IMR-90 (cell line): ENCODE measurements around the gene VWA8. TPM values are rescaled to one million over a fixed set of nuclear protein-coding genes. Genes with fewer than 3 reads are reported as not detected.

Experiments
- ATAC-seq: fragments of 200-7000 bp; cut with Tn5 transposase; 2 replicates; pipeline ENCODE4 v1.9.1; 2020; ENCODE audit warnings: low read depth, mild to moderate bottlenecking, moderate library complexity
- BruUV-seq: library from RNA; stranded (reverse); fragments of 400-500 nt; replicated peaks from 2 replicates; lab custom pipeline; 2021; lab: Mats Ljungman, UMichigan
- CTCF ChIA-PET: fragments of 300-600 bp; formaldehyde crosslinking; extraction: SDS; loops from one replicate; lab custom pipeline; 2021; ENCODE audit warnings: antibody characterized with exemption; lab: Yijun Ruan, JAX
- POLR2A ChIA-PET: fragments of 300-600 bp; sonication (Branson Sonifier 250); formaldehyde crosslinking; loops from one replicate; lab custom pipeline; 2022; ENCODE audit warnings: antibody characterized with exemption; ENCODE audit not compliant: unreplicated experiment; lab: Charles Lee
- DNase-seq: peaks from one replicate; pipeline ENCODE4 v3.0.0; 2013
- H2AFZ ChIP-seq: replicated peaks from 2 replicates; pipeline ENCODE3; 2013; ENCODE audit warnings: low read length, mild to moderate bottlenecking; ENCODE audit not compliant: poor library complexity
- H2AK5ac ChIP-seq: 2 replicates; pipeline ENCODE4 v1.6.1; 2013; ENCODE audit warnings: low read depth, low read length, inconsistent platforms
- H2AK9ac ChIP-seq: replicated peaks from 2 replicates; pipeline ENCODE3; 2013; ENCODE audit warnings: mild to moderate bottlenecking, low read depth, low read length, moderate library complexity; ENCODE audit not compliant: poor library complexity
- H2BK120ac ChIP-seq: 2 replicates; pipeline ENCODE4 v1.6.1; 2013; ENCODE audit warnings: low read depth, low read length, inconsistent platforms
- H2BK15ac ChIP-seq: 3 replicates; pipeline ENCODE4 v1.6.1; 2013; ENCODE audit warnings: low read depth, low read length, inconsistent platforms
- H2BK20ac ChIP-seq: 2 replicates; pipeline ENCODE4 v1.6.1; 2013; ENCODE audit warnings: low read depth, mild to moderate bottlenecking, inconsistent platforms, low read length, moderate library complexity
- H2BK5ac ChIP-seq: 2 replicates; pipeline ENCODE4 v1.6.1; 2013; ENCODE audit warnings: mild to moderate bottlenecking, low read depth, low read length, inconsistent platforms; ENCODE audit not compliant: poor library complexity, severe bottlenecking
- H3K14ac ChIP-seq: replicated peaks from 2 replicates; pipeline ENCODE4 v1.6.1; 2013; ENCODE audit warnings: low read depth, low read length, inconsistent platforms
- H3K18ac ChIP-seq: 2 replicates; pipeline ENCODE4 v1.6.1; 2013; ENCODE audit warnings: low read depth, low read length, control low read depth
- H3K23ac ChIP-seq: 2 replicates; pipeline ENCODE4 v1.6.1; 2013; ENCODE audit warnings: low read depth, low read length, inconsistent platforms
- H3K27ac ChIP-seq: 2 replicates; pipeline ENCODE4 v1.5.1; 2013; ENCODE audit warnings: mild to moderate bottlenecking, control low read depth, low read length; ENCODE audit not compliant: insufficient read depth
- H3K27me3 ChIP-seq: 2 replicates; pipeline ENCODE4 v1.6.1; 2013; ENCODE audit warnings: low read length; ENCODE audit not compliant: control insufficient read depth, insufficient read depth
- H3K36me3 ChIP-seq: 2 replicates; pipeline ENCODE4 v1.6.1; 2013; ENCODE audit warnings: low read length, mixed read lengths; ENCODE audit not compliant: control insufficient read depth, insufficient read depth
- H3K4ac ChIP-seq: 2 replicates; pipeline ENCODE4 v1.6.1; 2013; ENCODE audit warnings: low read depth, low read length, inconsistent platforms
- H3K4me1 ChIP-seq: 2 replicates; pipeline ENCODE4 v1.6.1; 2013; ENCODE audit warnings: low read length, mixed read lengths; ENCODE audit not compliant: control insufficient read depth, insufficient read depth
- H3K4me2 ChIP-seq: 2 replicates; pipeline ENCODE4 v1.6.1; 2013; ENCODE audit warnings: low read depth, mild to moderate bottlenecking, control low read depth, low read length, moderate library complexity
- H3K4me3 ChIP-seq: 2 replicates; pipeline ENCODE4 v1.5.1; 2013; ENCODE audit warnings: low read depth, mild to moderate bottlenecking, control low read depth, low read length, moderate library complexity; ENCODE audit not compliant: insufficient read depth
- H3K56ac ChIP-seq: 2 replicates; pipeline ENCODE4 v1.6.1; 2013; ENCODE audit warnings: low read length, inconsistent platforms; ENCODE audit not compliant: insufficient read depth; ENCODE audit errors: extremely low read depth
- H3K79me1 ChIP-seq, 2 experiments: 2 replicates each; pipeline ENCODE4 v1.6.1; 2013; ENCODE audit warnings: low read length in 2 of 2, inconsistent platforms in 1 of 2, low read depth in 1 of 2
- H3K9ac ChIP-seq: 2 replicates; pipeline ENCODE4 v1.6.1; 2013; ENCODE audit warnings: low read depth, low read length, control low read depth
- H3K9me1 ChIP-seq: 2 replicates; pipeline ENCODE4 v1.6.1; 2013; ENCODE audit warnings: low read length, inconsistent platforms; ENCODE audit not compliant: insufficient read depth
- H3K9me3 ChIP-seq: 2 replicates; pipeline ENCODE4 v1.6.1; 2013; ENCODE audit warnings: low read length; ENCODE audit not compliant: control insufficient read depth, insufficient read depth
- H4K20me1 ChIP-seq: 2 replicates; pipeline ENCODE4 v1.6.1; 2013; ENCODE audit warnings: low read length, inconsistent platforms; ENCODE audit not compliant: insufficient read depth
- H4K5ac ChIP-seq: 2 replicates; pipeline ENCODE4 v1.6.1; 2013; ENCODE audit warnings: mild to moderate bottlenecking, low read depth, low read length, control low read depth
- H4K8ac ChIP-seq, 2 experiments: 2 replicates each; pipeline ENCODE4 v1.6.1; 2013; ENCODE audit warnings: low read depth in 2 of 2, low read length in 2 of 2, control low read depth in 1 of 2, inconsistent platforms in 1 of 2
- H4K91ac ChIP-seq: 2 replicates; pipeline ENCODE4 v1.6.1; 2013; ENCODE audit warnings: low read depth, low read length, inconsistent platforms; ENCODE audit not compliant: insufficient read depth
- BHLHE40 ChIP-seq: fragments of 150-350 bp; IDR thresholded peaks from 2 replicates; pipeline ENCODE4 v1.6.1; 2016; ENCODE audit warnings: mild to moderate bottlenecking, low read depth, low read length
- CEBPB ChIP-seq: IDR thresholded peaks from 2 replicates; pipeline ENCODE4 v1.6.1; 2012; ENCODE audit warnings: low read depth, low read length, improper control_type of control experiment
- CHD1 ChIP-seq: IDR thresholded peaks from 2 replicates; pipeline ENCODE4 v1.6.1; 2012; ENCODE audit warnings: low read depth, low read length, improper control_type of control experiment
- MAFK ChIP-seq: IDR thresholded peaks from 2 replicates; pipeline ENCODE4 v1.6.1; 2012; ENCODE audit warnings: low read depth, low read length, improper control_type of control experiment
- NFE2L2 ChIP-seq: fragments of 150-350 bp; IDR thresholded peaks from 2 replicates; pipeline ENCODE4 v1.6.1; 2016; ENCODE audit warnings: low read depth, mild to moderate bottlenecking, low read length
- POLR2A ChIP-seq: IDR thresholded peaks from 2 replicates; pipeline ENCODE4 v1.6.1; 2012; ENCODE audit warnings: mild to moderate bottlenecking, low read depth, low read length
- SMC3 ChIP-seq: fragments of 150-350 bp; IDR thresholded peaks from 2 replicates; pipeline ENCODE4 v1.6.1; 2016; ENCODE audit warnings: low read depth, mild to moderate bottlenecking, antibody characterized with exemption, low read length, moderate library complexity
- WGBS, 2 experiments: methylation state at CpG; one replicate each; pipeline versions ENCODE4 v1.1.5 to v1.1.7; 2013; ENCODE audit warnings: missing lambda C conversion rate in 2 of 2; ENCODE audit not compliant: insufficient read length in 1 of 2; ENCODE audit errors: extremely low coverage in 2 of 2; 5-methylcytosine and 5-hydroxymethylcytosine counted together
- dilution Hi-C: fragments of 300-500 bp; cut with HindIII; formaldehyde crosslinking; loops from one replicate; pipeline ENCODE4 v1.14.3; 2018; ENCODE audit warnings: low sequenced_read_pairs; ENCODE audit not compliant: unreplicated experiment
- in situ Hi-C: fragments of 300-500 bp; cut with MboI; formaldehyde crosslinking; loops from 3 replicates; pipeline ENCODE4 v1.14.3; 2019; ENCODE audit warnings: low sequenced_read_pairs, inconsistent platforms, mixed read lengths
- intact Hi-C: fragments of 100-400 bp; cut with micrococcal nuclease; formaldehyde crosslinking; loops from 2 replicates; pipeline ENCODE4 v1.10.0; 2022
- polyA plus RNA-seq, 3 experiments: library from polyadenylated mRNA; depleted of rRNA; stranded (reverse); fragments of >200 nt; gene quantifications; 2 replicates each; pipeline ENCODE4 v1.2.3, GENCODE V29; 2012; ENCODE audit warnings: low replicate concordance in 1 of 3
- total RNA-seq: library from RNA; depleted of rRNA; stranded (reverse); fragments of >200 nt; gene quantifications from 2 replicates; pipeline ENCODE4 v1.2.3, GENCODE V29; 2012

The VWA8 gene
- total and polyA plus RNA-seq, 2 of the 4 experiments (the other 2 are of a cell fraction) = 5.9 to 18.3 TPM

DNA sequence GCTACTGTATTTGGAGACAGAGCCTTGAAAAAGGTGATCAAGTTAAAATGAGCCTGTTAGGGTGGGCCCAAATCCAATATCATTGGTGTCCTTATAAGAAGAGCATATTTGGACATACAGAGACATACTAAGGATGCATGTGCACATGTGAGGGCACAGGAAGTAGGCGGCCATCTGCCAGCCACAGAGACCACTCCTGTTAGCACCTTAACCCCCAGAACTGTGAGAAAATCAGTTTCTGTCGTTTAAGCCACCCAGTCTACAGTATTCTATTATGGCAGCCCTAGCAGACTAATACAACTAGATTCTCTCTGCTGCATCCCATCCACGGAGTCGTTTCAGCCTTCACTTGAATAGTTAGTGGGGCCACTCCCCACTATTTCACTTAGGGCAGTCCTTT is 48.1 kb upstream of the VWA8 start:
- no peak overlapping the region for H4K5ac ChIP-seq
- no peak overlapping the region for H3K23ac ChIP-seq
- H3K4ac ChIP-seq = no peak overlapping the region
- H4K20me1 ChIP-seq = no peaks in the 10 kb centered on the region
- intact Hi-C loops (no loop called here), in situ Hi-C loops (no loop called here), dilution Hi-C loops (no loop called here)
- no peaks in the 10 kb centered on the region for H3K36me3 ChIP-seq
- no TSS peak for BruUV-seq
- H3K4me1 ChIP-seq = no peaks in the 10 kb centered on the region
- no peak overlapping the region for H2BK5ac ChIP-seq
- no peaks in the 10 kb centered on the region for H3K9me1 ChIP-seq
- H2AK5ac ChIP-seq = no peak overlapping the region
- no peak for ATAC-seq
- ChIA-PET POLR2A (no interaction called here), CTCF (no interaction called here)
- peak overlapping the region; percentile 28 for H2AK9ac ChIP-seq
- no peak overlapping the region for H3K4me2 ChIP-seq
- H3K27me3 ChIP-seq = no peaks in the 10 kb centered on the region
- H3K79me1 ChIP-seq = no peaks in the 10 kb centered on the region
- H3K9ac ChIP-seq = no peak overlapping the region
- H2BK120ac ChIP-seq = no peak overlapping the region
- no peaks in the 10 kb centered on the region for H3K9me3 ChIP-seq
- TF ChIP-seq NFE2L2 (no peak), POLR2A (no peak), SMC3 (no peak), MAFK (no peak), BHLHE40 (no peak), CEBPB (no peak), CHD1 (no peak)
- H3K4me3 ChIP-seq = no peak overlapping the region
- H3K27ac ChIP-seq = no peak overlapping the region
- no peak overlapping the region for H2BK15ac ChIP-seq
- no peak overlapping the region for H3K14ac ChIP-seq
- H4K91ac ChIP-seq = no peak overlapping the region
- WGBS, 2 experiments = 100% methylated on average over 3 of the region's 4 CpGs; no CpG with 5 or more reads in 1 of the 2 experiments
- H2BK20ac ChIP-seq = no peak overlapping the region
- DNase-seq = no peak
- no peak overlapping the region for H3K18ac ChIP-seq
- no peak overlapping the region for H3K56ac ChIP-seq
- H2AFZ ChIP-seq = no peak overlapping the region
- no peak overlapping the region for H4K8ac ChIP-seq
